HS-27A (cell line): ENCODE data around the gene TBXAS1.

Experiments
- DNase-seq: peaks from one replicate; pipeline ENCODE4 v3.0.0-alpha.2; 2012; ENCODE audit warnings: low read depth, missing footprints

TBXAS1 gene

DNA sequence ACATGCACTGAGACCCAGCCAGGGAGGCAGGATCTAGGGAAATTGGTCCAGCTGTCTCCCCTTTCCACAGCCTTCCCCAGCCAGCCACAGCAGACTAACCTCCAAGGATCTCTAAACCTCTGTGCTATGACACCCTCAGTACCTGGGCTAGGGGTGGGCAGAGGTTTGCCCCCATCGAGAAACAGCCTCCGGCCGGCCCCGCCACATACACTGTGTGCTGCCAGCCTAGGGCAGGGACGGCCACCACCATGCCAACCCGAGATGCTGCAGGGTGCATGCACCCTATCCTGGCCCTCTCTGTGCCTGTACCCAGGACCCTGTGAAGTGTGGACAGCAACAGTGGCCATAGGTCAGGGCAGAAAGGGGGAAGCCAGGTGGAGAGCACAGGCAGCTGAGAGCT lies 175.6 kb downstream of the TBXAS1 start:
- DNase-seq: no peak

DNA sequence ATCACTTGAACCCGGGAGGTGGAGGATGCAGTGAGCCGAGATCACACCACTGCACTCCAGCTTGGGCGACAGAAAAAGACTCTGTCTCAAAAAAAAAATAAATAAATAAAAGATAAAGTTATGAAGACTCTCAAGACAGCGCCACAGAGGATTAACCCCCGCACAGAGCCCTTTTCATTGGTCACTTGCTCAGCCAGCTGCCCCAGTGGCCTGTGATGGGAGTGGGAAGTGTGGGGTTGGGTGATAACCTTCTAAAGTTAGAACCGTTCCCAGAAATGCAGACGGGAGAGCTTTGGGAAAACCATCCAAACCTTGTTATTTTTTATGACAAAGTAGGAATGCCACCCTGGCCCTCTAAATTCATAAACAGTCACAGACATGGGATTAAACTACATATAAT lies 176.3 kb downstream of the TBXAS1 start:
- no peak for DNase-seq

DNA sequence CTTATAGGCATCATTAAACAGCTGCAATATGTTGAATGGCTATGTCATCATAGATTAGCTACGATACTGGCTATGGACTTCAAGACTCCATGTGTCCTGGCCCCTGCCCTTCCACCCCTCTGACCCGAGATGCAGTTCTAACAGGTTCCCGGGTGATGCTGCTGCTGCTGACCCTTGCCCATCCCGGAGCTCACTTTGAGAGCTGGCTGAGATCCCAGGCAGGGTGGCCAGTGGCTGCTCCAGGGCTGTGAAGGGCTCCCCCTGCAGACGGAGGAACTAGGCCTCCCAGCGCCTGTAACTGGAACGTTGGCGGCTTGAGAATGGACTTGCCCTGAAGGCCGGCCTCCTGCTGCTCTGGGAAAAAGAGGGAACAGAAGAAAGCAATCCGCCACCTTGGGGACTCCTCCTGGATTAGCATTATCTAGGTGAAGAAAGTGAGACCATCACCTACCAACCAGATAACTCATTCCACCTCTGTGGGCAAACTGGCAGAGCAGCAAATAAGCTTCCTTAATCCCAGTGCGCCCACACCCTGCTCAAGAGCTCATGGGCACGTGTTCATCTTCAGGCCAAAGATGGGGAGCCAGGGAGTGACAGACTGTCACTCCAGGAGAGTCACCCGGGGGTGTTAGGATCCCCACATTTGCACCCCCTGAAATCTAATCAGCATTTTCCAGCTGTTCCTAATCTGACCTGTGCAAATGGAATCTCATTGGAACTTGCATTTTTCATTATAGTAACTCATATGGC lies 176.9 kb downstream of the TBXAS1 start:
- DNase-seq: no peak

DNA sequence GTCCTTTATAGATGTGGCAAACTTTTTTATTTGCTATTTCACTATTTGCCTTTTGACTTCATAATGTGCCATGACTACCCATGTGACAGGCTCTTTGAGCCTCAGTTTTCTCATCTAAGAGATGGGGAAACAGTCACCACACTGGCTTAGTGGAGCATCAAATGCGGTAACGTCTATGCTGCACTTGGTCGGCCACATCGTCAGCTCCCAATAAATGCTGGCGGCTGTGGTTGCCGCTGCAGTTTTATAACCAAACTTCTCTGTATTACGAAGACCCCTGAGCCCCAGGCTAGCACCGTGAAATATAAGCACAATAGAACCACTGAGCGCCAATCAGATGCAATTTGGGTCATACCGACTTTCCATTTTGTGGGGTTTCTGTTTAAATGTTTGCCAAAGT lies 177.5 kb downstream of the TBXAS1 start:
- DNase-seq: no peak

DNA sequence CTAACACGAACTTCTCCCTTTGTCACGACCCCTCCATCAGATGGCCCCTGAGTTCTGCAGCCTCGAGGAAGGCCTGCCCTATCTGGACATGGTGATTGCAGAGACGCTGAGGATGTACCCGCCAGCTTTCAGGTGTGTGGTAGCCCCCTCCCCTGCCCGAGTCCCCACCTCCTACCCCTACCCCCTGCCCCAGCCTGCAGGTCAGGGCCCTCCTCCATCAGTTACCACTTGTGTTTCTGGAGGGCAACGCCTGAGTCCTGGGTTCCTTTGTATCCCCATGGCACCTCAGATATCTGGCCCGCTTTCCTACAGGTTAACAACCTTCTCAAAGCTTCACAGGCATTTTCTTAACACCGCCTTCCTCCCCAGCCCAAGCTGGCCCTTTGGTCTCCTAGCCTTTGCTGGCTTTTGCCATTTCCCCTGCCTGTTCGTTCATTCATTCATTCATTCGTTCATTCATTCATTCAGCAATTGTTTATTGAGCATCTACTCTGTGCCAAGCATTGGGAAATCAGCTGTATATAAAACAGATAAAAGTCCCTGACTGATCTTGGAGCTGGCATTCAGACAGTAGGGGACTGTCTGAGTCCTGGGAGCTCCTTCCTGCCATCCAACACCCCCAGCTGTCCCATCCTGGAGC lies 178.1 kb downstream of the TBXAS1 start:
- DNase-seq: no peak

DNA sequence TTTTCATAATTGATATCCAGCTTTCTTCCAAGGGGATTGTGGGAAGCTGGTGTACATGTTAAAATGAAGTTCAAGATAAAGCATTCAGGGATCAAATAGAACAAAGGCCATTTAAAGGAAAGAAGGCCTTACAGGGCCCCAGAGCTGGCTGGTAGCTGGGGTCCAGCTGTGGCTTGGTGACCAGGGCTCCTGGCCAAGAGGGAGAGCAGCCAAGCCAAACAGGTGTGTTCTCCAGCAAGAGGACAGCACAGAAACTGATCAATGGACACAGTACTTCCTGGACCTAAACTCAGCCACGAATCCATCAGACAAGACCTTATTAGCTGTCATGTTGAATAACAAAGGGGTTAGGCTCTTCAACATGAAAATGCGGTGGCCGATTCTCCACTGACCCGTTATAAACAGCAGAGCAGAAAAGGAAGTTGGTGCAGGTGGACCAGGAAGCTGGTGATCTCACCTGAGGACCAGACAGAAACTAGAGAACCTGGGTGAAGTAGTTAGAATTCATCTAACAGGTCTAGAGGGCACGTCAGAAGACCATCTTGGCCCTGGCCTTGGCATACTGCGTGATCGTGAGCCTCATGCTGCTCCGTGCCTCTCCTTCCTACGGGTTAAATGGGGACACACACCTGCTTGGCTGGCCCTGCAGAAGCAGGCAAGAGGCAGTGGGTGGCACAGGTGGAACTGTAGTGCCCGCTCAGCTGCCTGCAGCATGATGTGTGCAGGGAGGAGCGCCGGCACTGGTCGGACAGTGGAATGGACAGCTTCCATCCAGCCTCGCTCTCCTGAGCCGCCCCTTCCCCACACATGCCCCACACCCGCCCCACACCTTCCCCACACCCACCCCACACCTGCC lies 179.9 kb downstream of the TBXAS1 start:
- no peak for DNase-seq

DNA sequence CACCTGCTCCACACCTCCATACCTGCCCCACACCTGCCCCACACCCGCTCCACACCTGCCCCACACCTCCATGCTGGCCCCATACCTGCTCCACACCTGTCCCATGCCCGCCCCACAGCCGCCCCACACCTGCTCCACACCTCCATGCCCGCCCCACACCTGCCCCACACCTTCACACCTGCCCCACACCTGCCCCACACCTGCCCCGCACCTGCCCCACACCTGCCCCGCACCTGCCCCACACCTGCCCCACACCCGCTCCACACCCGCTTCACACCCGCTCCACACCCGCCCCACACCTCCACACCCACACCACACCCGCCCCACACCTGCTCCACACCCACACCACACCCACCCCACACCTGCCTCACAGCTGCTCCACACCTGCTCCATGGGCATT lies 180.7 kb downstream of the TBXAS1 start:
- DNase-seq: no peak

DNA sequence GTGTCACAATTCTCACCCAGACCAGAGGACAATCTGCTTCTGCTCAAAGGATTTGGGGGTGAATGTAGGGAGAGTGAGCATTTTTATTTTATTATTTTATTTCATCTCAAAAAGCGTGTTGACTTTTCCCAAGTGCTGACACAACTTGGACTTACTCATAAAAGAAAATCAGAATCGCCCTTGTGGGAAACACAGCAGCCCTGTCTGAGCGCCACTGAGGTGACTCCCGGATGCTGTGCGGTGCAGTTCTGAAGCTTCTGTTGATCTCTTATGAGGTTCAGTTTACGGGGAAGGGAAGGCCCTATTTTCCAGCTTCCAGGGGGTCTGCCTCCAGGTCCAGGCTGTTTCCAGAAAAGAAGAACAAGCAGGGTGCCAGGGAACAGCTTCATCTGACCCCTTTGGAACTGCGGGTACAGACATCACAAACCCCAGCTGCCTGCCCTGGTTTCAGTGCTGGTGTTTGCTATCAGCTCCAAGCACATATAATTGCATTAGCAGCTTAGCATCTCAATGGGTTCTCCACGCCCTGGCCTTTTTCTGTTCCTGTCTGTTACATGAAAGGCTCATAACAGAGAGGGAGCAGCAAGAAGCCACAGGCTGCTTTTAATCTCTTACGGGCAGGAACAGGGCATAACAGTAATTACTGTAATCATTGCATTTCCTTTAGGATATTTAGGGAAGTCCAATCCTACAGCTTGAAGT lies 181.3 kb downstream of the TBXAS1 start:
- no peak for DNase-seq

DNA sequence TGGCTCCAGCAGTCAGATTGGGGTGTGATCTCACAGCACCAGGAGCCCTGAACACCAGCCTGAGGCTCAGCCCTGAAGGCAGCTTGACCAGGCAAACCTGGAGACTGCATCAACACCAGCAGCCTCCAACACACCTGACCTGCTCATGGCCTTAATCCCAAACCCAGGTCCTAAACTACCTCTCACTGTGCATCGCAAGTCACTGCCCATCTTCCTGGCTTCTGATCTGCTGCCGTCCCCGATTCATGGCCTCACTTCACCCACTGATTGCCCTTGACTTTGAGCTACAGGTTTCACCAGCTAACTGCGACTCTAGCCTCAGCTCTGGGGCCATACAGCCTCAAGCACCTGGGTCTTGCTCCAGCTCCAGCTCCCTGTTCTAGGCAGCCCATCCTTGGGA lies 184.6 kb downstream of the TBXAS1 start:
- DNase-seq: no peak

DNA sequence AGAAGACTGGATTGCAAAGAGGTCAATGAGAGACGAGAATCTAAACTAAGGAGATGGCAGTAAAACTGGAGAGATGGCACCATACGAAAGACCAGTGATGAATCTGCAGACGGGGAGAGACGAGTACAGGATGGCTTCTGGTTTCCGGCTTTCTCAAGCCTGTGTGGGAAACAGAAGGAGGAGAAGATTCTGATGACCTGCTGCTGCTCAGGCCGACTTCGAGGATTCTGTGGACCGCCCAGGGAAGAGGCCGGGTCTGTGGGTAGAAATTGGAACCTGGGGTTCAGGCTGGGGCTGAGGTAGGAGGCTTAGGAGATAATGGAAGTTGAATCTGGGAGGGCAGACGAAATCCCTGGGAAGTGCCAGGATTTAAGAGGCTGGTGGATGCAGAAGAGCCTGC lies 185.1 kb downstream of the TBXAS1 start:
- DNase-seq: no peak

DNA sequence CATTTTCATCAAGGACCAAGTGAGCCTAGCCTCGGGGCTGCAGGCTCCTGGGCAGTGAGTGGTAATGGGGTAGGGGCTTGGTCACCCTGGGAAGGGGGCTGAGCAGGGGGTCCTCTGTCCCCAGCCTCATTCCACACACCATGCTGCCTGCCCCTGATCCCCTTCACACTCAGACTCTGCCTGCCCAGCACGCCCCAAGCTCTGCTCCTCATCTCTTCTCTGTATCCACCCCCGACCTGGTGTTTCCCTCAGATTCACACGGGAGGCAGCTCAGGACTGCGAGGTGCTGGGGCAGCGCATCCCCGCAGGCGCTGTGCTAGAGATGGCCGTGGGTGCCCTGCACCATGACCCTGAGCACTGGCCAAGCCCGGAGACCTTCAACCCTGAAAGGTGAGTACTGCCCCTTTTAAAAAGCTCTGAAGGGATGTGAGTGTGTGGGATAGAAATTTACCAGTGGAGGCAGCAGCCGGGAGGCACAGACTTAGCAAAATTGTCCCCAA lies 186.5 kb downstream of the TBXAS1 start:
- DNase-seq: no peak

DNA sequence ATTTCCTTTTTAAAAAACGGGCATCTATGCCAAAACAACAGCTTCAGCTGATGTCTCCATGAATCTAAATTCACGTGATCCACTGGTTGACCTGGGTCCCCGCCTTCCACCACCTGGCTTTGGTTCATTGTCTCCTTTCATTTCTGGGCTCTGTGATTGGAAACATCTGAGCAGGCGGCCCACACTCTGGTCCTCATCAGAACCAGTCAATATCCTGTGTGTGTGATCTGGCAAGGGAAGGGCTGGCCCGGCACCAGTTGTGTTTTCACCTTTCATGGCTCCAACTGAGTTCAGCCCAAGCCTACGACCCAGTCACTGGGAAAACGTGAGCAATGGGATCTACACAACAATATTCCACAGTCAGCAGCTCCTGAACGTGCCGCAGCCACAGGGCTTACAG lies 187.5 kb downstream of the TBXAS1 start:
- DNase-seq: no peak

DNA sequence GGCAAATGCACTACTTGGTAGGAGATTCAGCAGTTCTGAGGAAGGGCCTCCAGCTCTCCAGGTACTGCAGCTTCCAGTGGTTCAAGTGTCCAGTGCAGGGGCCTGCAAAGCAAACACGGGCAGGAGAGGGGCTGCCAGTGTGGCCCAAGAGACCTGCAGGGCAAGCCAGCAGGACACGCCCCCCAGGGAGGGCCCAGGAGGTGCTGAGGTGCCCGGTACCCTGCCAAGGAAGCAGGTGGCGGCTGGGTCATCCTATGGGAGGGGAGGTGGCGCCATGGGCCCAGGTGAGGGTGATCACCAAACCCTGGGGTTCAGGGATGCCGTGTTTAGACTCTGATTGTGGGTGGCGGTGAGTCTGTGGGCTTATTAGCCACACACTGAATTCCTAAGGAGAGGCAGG lies 188.0 kb downstream of the TBXAS1 start:
- DNase-seq: no peak

DNA sequence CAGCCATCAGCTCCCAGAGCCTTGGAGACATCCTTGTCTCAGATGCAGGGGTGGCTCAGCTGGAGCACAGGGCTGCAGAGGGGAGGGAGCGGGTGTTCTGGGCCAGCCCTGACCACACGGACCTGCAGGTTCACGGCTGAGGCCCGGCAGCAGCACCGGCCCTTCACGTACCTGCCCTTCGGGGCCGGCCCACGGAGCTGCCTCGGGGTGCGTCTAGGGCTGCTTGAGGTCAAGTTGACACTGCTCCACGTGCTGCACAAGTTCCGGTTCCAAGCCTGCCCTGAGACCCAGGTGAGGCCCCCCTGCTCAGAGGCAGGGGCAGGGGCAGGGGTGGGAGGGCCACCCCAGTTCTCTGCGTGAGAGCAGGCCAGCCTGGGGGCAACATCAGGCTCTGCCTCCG lies 188.5 kb downstream of the TBXAS1 start:
- no peak for DNase-seq

DNA sequence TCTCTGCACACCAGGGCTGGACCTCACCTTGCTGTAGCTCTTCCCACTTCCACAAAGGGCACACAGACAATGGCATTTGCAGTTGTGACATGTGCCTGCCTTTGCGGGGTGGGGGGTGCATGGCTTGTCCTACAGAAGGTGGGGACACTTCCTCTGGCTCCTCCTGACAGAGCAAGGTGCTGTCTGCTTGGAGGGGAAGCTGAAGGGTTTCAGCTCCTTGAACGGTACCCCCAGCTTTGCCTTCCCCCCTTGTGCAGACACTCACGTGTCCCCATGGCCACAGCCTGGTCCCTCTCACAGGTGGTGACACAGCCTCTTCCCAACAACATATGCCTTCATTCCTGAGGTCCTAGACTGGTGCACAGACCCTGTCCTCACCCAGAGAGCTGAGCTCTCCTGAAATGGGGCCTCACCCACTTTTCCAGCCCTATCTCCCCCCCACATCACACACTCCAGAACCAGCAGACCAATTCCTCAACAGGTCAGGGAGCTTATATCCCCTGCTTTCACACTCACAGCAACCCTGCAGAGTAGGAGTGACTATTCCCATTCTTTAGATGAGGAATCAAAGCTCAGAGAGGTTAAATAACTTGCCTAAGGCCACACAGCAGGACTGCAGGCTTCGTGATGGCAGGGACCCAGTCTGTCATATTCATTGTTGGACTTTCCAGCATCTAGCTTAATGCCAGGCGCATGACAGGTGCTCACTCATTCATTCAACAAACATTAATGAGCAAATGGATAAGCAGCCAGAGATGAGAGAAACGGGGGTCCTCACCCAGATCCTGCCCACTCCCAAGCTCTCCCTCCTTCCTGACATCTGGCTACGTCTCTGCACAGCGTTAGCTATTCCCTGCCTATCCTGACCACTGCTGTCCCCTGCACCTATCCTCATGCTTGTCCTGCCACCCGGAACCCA lies 189.3 kb downstream of the TBXAS1 start:
- DNase-seq: no peak

DNA sequence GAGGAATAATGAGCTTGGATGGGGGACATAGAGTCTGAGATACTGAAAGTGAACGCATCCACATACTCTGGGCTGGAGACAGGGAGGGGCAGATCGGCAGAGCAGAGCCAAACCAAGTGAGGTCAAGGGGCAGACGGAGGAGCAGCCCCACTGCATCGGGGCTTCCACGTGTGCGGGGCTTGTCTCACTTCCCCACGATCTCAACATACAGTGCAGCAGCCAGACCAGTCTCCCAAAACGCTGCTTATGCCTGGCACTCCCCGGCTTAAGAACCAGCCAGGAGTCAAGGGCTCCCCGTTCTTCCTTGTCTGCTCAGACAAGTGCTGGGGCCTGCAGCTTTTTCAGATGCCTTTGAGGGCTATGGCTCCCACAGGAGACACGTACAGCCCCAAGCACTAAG lies 190.1 kb downstream of the TBXAS1 start:
- DNase-seq: no peak

DNA sequence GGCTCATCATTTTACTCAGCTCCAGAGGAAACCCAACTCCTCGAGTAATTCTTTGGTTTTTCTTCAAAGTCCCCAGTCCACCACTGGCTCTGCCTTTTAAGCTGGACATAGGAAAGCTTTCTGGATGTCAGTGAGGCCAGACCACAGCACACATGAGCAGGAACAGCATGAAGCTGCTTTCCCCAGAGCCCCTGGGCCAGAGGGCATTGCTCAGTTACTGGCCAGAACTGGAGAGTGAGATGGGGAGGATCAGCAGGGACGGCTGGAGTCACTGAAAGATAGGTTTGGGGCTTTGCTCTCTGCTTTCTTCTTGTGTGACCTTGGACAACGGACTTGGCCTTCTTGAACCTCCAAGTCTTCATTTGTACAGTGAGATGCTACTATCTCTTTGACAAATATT lies 190.5 kb downstream of the TBXAS1 start:
- no peak for DNase-seq

DNA sequence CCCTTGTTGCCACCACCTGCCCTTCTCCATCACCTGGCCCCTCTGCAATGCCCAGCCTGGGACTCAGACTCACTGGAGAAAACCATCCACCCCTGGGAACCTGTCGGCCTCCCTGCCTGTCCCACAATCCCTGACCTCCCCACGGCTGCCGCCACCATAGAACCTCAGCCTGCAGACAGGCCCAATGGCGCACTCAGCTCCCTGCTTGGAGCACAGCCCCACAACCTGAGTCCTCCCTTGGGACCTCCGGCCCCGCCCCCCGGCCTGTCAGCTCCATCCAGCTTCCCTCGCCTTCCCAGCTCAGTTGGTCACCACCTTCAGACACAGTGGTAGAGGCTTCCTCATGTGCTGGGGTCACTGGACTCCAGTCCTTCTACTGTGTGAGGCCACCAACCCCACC lies 192.5 kb downstream of the TBXAS1 start:
- DNase-seq: no peak

DNA sequence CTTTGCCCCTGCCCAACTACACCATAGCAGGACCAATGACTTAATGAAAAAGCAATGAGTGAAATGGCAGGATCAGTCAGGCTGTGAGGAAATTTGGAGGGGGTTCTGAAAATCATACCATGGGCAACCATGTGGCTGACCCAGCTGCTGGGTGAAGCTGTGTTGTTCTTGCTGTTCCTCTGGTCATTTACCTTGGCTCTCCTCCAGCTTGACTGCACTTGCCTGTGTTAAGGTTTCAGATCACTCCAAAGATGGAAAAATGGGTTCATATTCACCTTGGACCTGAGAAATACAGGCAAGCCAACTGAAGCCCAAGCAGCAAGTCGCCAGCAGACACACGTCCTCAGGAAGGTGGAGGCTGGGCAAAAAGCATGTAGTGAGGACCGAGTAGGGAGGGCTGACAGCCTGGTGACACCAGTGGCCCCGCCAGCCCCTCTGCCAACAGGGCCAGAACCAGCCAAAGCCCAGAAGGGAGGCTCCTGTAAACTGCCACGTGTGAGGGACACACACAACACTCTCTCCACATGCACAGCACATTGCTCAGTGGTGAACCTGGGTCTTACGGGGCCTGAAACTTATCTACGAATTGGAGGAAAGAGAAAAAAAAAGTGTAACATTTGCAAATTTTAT lies 193.6 kb downstream of the TBXAS1 start:
- no peak for DNase-seq

DNA sequence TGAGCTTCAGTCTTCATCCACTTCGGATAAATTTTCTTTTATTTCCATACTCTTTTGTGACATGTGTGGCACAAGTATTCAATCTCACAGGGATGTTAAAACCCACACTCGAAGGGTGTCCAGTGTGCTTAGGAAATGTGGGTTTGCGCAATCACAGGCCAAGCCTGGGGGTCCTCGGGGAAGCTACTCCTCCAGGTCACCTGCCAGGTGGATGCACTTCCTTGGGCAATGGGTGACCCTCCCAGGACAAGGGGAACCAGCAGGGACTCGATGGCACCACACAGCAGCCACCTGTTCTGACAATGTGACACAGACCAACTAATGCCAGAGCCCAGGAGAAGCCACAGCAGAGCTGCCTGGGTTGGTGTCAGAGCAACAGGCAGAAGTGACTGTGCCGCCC lies 194.7 kb downstream of the TBXAS1 start:
- DNase-seq: no peak

DNA sequence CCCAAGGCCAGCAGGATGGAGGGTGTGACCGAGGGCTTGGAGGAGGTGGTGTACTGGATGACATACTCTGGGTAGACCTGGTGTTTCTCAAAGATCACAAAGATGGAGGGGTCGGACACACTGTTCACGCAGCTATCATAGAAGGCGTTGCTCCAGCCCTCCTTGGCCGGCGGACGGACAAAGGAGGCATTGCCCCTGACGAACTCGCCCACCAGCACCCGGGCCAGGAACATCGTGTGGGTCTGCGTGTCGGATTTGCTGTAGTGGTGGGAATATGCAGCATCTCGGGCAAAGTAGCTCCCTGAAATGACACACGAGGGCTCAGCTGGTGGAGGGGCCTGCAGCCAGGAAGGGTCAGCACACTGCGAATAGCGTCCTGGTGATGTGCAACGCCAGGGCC lies 195.5 kb downstream of the TBXAS1 start:
- no peak for DNase-seq
